ENCODE measurements around the gene ZNF277. TPM values are rescaled to one million over a fixed set of nuclear protein-coding genes. Genes with fewer than 3 reads are reported as not detected.
"Not testable (repeated sequence)": the region's sequence is repeated elsewhere in the genome, so short reads cannot be mapped to it uniquely, and the experiment has no call there.

The ZNF277 gene
- total RNA-seq, 3 donors from 2014 or later = 30.8 to 38.3 (median 34.2) TPM

DNA sequence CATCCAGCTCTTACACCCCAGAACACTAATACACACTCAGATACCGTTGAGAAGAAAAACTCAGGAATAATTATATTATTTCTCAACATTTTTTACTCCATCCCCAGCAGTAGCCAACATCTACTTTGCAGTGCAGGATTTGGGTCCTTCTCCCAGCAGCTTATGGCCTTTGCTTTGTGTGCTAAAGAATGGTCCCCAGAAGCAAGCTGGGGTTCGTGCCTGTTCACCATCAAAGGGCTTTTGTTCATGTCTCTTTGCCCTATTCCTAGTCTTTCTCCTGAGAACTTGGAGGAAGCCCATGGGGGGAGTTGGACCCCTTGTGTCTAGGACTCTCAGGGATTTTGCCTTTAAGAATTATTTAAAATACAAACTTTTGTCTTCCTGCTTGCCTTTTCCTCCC is 100.4 kb downstream of the ZNF277 start:
- Histone ChIP-seq H3K36me3 (no peaks in the 10 kb centered on the region), H3K27me3 (no peaks in the 10 kb centered on the region), H3K4me1 (no peaks in the 10 kb centered on the region), H3K27ac (no peak overlapping the region), H3K4me3 (no peak overlapping the region), H3K9me3 (no peaks in the 10 kb centered on the region)
- TF ChIP-seq POLR2A (IDR thresholded peaks at IDR 0.05) (no peak), POLR2AphosphoS5 (IDR thresholded peaks at IDR 0.05) (no peak)
- TF ChIP-seq, protein P1, sequence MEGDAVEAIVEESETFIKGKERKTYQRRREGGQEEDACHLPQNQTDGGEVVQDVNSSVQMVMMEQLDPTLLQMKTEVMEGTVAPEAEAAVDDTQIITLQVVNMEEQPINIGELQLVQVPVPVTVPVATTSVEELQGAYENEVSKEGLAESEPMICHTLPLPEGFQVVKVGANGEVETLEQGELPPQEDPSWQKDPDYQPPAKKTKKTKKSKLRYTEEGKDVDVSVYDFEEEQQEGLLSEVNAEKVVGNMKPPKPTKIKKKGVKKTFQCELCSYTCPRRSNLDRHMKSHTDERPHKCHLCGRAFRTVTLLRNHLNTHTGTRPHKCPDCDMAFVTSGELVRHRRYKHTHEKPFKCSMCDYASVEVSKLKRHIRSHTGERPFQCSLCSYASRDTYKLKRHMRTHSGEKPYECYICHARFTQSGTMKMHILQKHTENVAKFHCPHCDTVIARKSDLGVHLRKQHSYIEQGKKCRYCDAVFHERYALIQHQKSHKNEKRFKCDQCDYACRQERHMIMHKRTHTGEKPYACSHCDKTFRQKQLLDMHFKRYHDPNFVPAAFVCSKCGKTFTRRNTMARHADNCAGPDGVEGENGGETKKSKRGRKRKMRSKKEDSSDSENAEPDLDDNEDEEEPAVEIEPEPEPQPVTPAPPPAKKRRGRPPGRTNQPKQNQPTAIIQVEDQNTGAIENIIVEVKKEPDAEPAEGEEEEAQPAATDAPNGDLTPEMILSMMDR (IDR thresholded peaks at IDR 0.05) = no peak
- DNase-seq (ENCODE audit: low spot score in 2 of 2) = no peak
- intact Hi-C loops (cut with DNase I; ENCODE audit: low total_unique reads) = no loop called here

DNA sequence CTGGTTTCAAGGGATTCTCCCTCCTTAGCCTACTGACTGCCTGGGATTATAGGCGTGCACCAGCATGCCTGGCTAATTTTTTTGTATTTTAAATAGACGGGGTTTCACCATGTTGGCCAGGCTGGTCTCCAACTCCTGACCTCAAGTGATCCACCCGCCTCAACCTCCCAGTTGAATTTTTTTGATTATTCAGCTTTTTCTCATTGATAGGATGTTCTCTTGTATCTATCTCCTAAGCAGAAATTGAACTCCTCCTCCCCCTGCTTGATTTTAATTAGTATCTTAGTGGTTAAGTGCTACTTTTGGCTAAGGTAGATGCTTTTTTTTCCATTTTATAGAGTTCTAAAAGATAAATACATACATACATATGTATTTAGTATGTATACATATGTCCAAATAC is 101.0 kb downstream of the ZNF277 start:
- no peaks in the 10 kb centered on the region for H3K9me3 ChIP-seq

DNA sequence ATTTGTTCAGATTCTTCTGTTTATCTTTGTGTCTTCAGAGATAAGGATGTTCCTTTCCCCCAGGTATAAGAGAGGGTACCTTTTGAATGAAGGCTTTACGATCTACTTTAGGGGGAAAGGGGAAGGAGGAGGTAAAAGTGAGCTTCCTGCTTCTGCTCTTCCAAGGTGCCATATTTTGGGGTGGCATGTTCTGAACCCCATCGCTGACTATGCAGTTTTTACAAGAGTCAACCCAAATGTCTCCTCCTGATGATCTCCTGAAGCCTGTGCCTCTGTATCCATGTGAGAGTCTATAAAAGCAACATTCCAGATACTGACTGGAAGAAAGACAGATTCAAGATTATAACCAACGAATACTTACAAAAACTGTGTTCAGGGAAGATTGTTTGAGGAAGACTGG is 102.5 kb downstream of the ZNF277 start:
- no peak overlapping the region for H3K27ac ChIP-seq
- no peaks in the 10 kb centered on the region for H3K36me3 ChIP-seq
- DNase-seq (ENCODE audit: low spot score in 2 of 2) = no peak
- TF ChIP-seq POLR2A (IDR thresholded peaks at IDR 0.05) (no peak), POLR2AphosphoS5 (IDR thresholded peaks at IDR 0.05) (no peak)
- TF ChIP-seq, protein P1 (IDR thresholded peaks at IDR 0.05) = no peak
- no peaks in the 10 kb centered on the region for H3K9me3 ChIP-seq
- H3K27me3 ChIP-seq = no peaks in the 10 kb centered on the region
- H3K4me1 ChIP-seq = no peaks in the 10 kb centered on the region
- H3K4me3 ChIP-seq = no peak overlapping the region
- intact Hi-C loops (cut with DNase I; ENCODE audit: low total_unique reads) = no loop called here

More for the DNA sequence above, 101.0 kb downstream of the ZNF277 start:
- no peaks in the 10 kb centered on the region for H3K27me3 ChIP-seq
- DNase-seq (ENCODE audit: low spot score in 2 of 2) = no peak
- intact Hi-C loops (cut with DNase I; ENCODE audit: low total_unique reads) = no loop called here
- no peaks in the 10 kb centered on the region for H3K4me1 ChIP-seq
- no peak overlapping the region for H3K27ac ChIP-seq
- no peak for TF ChIP-seq POLR2A (IDR thresholded peaks at IDR 0.05)
- no peak for TF ChIP-seq POLR2AphosphoS5 (IDR thresholded peaks at IDR 0.05)
- TF ChIP-seq, protein P1 (IDR thresholded peaks at IDR 0.05) = no peak
- no peak overlapping the region for H3K4me3 ChIP-seq
- H3K36me3 ChIP-seq = no peaks in the 10 kb centered on the region

DNA sequence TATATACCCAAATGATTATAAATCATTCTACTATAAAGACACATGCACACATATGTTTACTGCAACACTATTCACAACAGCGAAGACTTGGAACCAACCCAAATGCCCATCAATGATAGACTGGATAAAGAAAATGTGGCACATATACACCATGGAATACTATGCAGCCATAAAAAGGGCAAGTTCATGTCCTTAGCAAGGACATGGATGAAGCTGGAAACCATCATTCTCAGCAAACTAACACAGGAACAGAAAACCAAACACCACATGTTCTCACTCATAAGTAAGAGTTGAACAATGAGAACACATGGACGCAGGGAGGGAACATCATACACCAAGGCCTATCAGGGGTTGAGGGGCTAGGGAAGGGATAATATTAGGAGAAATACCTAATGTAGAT is 110.3 kb downstream of the ZNF277 start:
- H3K4me3 ChIP-seq, H3K4me1 ChIP-seq: not testable (repeated sequence)

DNA sequence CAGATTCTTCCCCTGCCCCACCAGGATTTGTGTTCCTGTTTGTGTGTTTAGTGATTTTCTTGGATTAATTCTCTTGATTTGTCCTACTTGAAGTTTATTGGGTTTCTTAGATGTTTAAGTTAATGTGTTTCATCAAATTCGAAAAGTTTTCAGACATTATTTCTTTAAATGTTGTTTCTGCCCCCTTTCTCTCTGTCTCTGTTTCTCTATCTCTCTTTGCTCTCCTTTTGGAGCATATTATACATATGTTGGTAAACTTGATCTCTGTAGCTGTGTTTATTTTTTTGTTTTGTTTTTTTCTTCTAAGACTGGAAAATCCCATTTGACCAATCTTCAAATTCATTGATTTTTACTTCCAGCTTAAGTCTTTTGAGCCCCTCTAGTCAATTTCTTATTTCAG is 115.6 kb downstream of the ZNF277 start:
- intact Hi-C loops (cut with DNase I; ENCODE audit: low total_unique reads) = no loop called here
- Histone ChIP-seq H3K27me3 (no peaks in the 10 kb centered on the region), H3K4me1 (no peaks in the 10 kb centered on the region), H3K4me3 (no peak overlapping the region), H3K36me3 (peaks cover 4% of the 10 kb centered on the region), H3K9me3 (peaks cover 0 to 10% of the 10 kb centered on the region in 2 donors), H3K27ac (no peak overlapping the region)
- TF ChIP-seq POLR2A (IDR thresholded peaks at IDR 0.05) (no peak), POLR2AphosphoS5 (IDR thresholded peaks at IDR 0.05) (no peak)
- TF ChIP-seq, protein P1 (IDR thresholded peaks at IDR 0.05) = no peak
- no peak for DNase-seq (ENCODE audit: low spot score in 2 of 2)

More for the DNA sequence above, 110.3 kb downstream of the ZNF277 start:
- H3K27me3 ChIP-seq; H3K9me3 ChIP-seq; H3K36me3 ChIP-seq; intact Hi-C loops (cut with DNase I; ENCODE audit: low total_unique reads); DNase-seq (ENCODE audit: low spot score in 2 of 2); H3K27ac ChIP-seq: not testable (repeated sequence)

DNA sequence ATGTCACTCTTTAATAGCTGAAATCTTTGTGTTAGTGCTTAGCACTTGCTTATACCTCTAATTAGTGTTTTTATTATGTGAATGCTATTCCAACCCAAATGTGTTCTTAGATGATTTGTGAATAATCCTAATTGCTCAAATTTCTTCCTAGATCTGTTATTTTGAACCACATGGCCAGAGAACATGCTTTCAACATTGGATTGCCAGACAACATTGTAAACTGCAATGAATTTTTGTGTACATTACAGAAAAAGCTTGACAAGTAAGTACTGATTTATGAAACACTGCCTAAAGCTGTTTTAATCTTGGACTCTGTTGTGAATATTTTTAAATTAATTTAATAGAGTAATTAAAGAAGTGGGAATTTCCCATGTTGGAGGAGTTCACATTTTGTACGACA is 121.1 kb downstream of the ZNF277 start:
- Histone ChIP-seq H3K4me3 (no peak overlapping the region), H3K36me3 (no peaks in the 10 kb centered on the region), H3K27me3 (no peaks in the 10 kb centered on the region), H3K27ac (no peak overlapping the region), H3K9me3 (no peaks in the 10 kb centered on the region), H3K4me1 (no peaks in the 10 kb centered on the region)
- intact Hi-C loops (cut with DNase I; ENCODE audit: low total_unique reads) = no loop called here
- TF ChIP-seq POLR2AphosphoS5 (IDR thresholded peaks at IDR 0.05) = no peak
- TF ChIP-seq, protein P1 (IDR thresholded peaks at IDR 0.05) = no peak
- TF ChIP-seq POLR2A (IDR thresholded peaks at IDR 0.05) = no peak
- DNase-seq (ENCODE audit: low spot score in 2 of 2) = no peak
